ENCODE results near the gene ROBO4.

- TF ChIP-seq, protein P1, sequence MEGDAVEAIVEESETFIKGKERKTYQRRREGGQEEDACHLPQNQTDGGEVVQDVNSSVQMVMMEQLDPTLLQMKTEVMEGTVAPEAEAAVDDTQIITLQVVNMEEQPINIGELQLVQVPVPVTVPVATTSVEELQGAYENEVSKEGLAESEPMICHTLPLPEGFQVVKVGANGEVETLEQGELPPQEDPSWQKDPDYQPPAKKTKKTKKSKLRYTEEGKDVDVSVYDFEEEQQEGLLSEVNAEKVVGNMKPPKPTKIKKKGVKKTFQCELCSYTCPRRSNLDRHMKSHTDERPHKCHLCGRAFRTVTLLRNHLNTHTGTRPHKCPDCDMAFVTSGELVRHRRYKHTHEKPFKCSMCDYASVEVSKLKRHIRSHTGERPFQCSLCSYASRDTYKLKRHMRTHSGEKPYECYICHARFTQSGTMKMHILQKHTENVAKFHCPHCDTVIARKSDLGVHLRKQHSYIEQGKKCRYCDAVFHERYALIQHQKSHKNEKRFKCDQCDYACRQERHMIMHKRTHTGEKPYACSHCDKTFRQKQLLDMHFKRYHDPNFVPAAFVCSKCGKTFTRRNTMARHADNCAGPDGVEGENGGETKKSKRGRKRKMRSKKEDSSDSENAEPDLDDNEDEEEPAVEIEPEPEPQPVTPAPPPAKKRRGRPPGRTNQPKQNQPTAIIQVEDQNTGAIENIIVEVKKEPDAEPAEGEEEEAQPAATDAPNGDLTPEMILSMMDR (conservative IDR thresholded peaks at IDR 0.05; ENCODE audit: low read length), result no peak
- no peak for TF ChIP-seq EZH2phosphoT487 (IDR thresholded peaks at IDR 0.05; ENCODE audit: borderline replicate concordance, low read depth, low read length)
Measured at GRCh38 chr11:124938970-124939369, 41.3 kb upstream of the ROBO4 start.

Measured in OCI-LY7 (cell line).